Vagina (tissue), 2 donors: Measurements from ENCODE around the gene FGB.
"Not testable (repeated sequence)": the region's sequence is repeated elsewhere in the genome, so short reads cannot be mapped to it uniquely, and the experiment has no call there.

ENCODE experiments used
- POLR2A ChIP-seq, 2 donors: fragments of 450-650 bp; IDR thresholded peaks; one replicate each; pipeline ENCODE4 v1.6.1; 2017; ENCODE audit warnings: antibody characterized with exemption in 2 of 2, mild to moderate bottlenecking in 2 of 2, moderate library complexity in 2 of 2
- POLR2AphosphoS5 ChIP-seq, 2 donors: sonication (generic); formaldehyde crosslinking; IDR thresholded peaks; one replicate each; pipeline ENCODE4 v1.9.0; 2017; ENCODE audit warnings: antibody characterized with exemption in 2 of 2, mild to moderate bottlenecking in 2 of 2, low read depth in 1 of 2; ENCODE audit not compliant: insufficient read depth in 1 of 2
- TF ChIP-seq, protein P1 (sequence below), 3 experiments: fragments of 450-650 bp in 2 of 3; fragments of 200-600 bp in 1 of 3; sonication (generic) in 1 of 3; IDR thresholded peaks; one replicate each; pipeline ENCODE4 v1.5.1; 2017 to 2019; ENCODE audit warnings: antibody characterized with exemption in 3 of 3, mild to moderate bottlenecking in 2 of 3, moderate library complexity in 2 of 3

DNA sequence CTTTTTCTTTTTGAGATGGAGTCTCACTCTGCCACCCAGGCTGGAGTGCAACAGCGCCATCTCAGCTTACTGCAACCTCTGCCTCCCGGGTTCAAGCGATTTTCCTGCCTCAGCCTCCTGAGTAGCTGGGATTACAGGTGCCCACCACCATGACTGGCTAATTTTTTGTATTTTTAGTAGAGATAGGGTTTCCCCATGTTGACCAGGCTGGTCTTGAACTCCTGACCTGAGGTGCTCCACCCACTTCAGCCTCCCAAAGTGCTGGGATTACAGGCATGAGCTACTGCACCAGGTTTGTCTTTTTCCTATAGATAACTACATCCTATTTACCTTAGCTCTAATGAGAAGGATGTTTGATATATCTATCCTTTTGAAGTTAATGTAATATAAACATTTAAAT lies 31.5 kb downstream of the FGB start:
- TF ChIP-seq, protein P1, sequence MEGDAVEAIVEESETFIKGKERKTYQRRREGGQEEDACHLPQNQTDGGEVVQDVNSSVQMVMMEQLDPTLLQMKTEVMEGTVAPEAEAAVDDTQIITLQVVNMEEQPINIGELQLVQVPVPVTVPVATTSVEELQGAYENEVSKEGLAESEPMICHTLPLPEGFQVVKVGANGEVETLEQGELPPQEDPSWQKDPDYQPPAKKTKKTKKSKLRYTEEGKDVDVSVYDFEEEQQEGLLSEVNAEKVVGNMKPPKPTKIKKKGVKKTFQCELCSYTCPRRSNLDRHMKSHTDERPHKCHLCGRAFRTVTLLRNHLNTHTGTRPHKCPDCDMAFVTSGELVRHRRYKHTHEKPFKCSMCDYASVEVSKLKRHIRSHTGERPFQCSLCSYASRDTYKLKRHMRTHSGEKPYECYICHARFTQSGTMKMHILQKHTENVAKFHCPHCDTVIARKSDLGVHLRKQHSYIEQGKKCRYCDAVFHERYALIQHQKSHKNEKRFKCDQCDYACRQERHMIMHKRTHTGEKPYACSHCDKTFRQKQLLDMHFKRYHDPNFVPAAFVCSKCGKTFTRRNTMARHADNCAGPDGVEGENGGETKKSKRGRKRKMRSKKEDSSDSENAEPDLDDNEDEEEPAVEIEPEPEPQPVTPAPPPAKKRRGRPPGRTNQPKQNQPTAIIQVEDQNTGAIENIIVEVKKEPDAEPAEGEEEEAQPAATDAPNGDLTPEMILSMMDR (IDR thresholded peaks at IDR 0.05) = not testable (repeated sequence)
- TF ChIP-seq POLR2AphosphoS5 (IDR thresholded peaks at IDR 0.05; ENCODE audit: insufficient read depth in 1 of 2, low read depth in 1 of 2); POLR2A (IDR thresholded peaks at IDR 0.05): not testable (repeated sequence)
